Endodermal cell (in vitro differentiated cells): ENCODE results near the gene RAB44. TPM values are rescaled to one million over a fixed set of nuclear protein-coding genes. Genes with fewer than 3 reads are reported as not detected.

ENCODE experiments used
- DNase-seq: peaks from one replicate; pipeline ENCODE4 v3.0.0-alpha.2; 2017
- H3K27ac ChIP-seq: 2 replicates; pipeline ENCODE4 v1.5.1; 2013; ENCODE audit warnings: mild to moderate bottlenecking, low read depth, low read length, moderate library complexity
- H3K27me3 ChIP-seq: 2 replicates; pipeline ENCODE4 v1.6.1; 2013; ENCODE audit warnings: mild to moderate bottlenecking, low read length, moderate library complexity; ENCODE audit not compliant: insufficient read depth, control insufficient read depth, poor library complexity, severe bottlenecking
- H3K36me3 ChIP-seq: 2 replicates; pipeline ENCODE4 v1.7.0; 2013; ENCODE audit warnings: mild to moderate bottlenecking, low read length, moderate library complexity; ENCODE audit not compliant: control insufficient read depth, insufficient read depth
- H3K4me1 ChIP-seq: one replicate; pipeline ENCODE4 v1.7.0; 2013; ENCODE audit warnings: low read length; ENCODE audit not compliant: control insufficient read depth, insufficient read depth
- H3K4me3 ChIP-seq: 2 replicates; pipeline ENCODE4 v1.5.1; 2013; ENCODE audit warnings: mild to moderate bottlenecking, low read length, moderate library complexity
- H3K9ac ChIP-seq: 2 replicates; pipeline ENCODE4 v1.6.1; 2013; ENCODE audit warnings: mild to moderate bottlenecking, low read length, moderate library complexity; ENCODE audit not compliant: poor library complexity, severe bottlenecking; ENCODE audit errors: extremely low read depth
- H3K9me3 ChIP-seq: 2 replicates; pipeline ENCODE4 v1.6.1; 2013; ENCODE audit warnings: mild to moderate bottlenecking, low read length, moderate library complexity; ENCODE audit not compliant: control insufficient read depth
- H3K27ac Mint-ChIP-seq: 2 replicates; pipeline ENCODE4 v1.8.0; 2020; ENCODE audit warnings: mixed read lengths
- H3K27me3 Mint-ChIP-seq: 2 replicates; pipeline ENCODE4 v1.8.0; 2021; ENCODE audit warnings: mild to moderate bottlenecking, mixed read lengths; ENCODE audit not compliant: insufficient read depth
- H3K36me3 Mint-ChIP-seq: 2 replicates; pipeline ENCODE4 v1.8.0; 2020; ENCODE audit warnings: low read depth, mixed read lengths
- H3K4me1 Mint-ChIP-seq: 2 replicates; pipeline ENCODE4 v1.8.0; 2020; ENCODE audit warnings: mixed read lengths
- H3K4me3 Mint-ChIP-seq: 2 replicates; pipeline ENCODE4 v1.8.0; 2020; ENCODE audit warnings: mild to moderate bottlenecking, moderate library complexity, mixed read lengths
- H3K9me3 Mint-ChIP-seq: 2 replicates; pipeline ENCODE4 v1.8.0; 2020; ENCODE audit warnings: mild to moderate bottlenecking, mixed read lengths
- CTCF ChIP-seq: fragments of 200-600 bp; sonication (generic); conservative IDR thresholded peaks from 2 replicates; pipeline ENCODE4 v1.5.0; 2021; ENCODE audit warnings: antibody characterized with exemption, mild to moderate bottlenecking
- WGBS, 2 experiments: methylation state at CpG; one replicate each; pipeline versions ENCODE4 v1.1.5 to v1.1.7; 2013; ENCODE audit warnings: missing lambda C conversion rate in 2 of 2, mixed read lengths in 1 of 2; ENCODE audit not compliant: insufficient coverage in 1 of 2, insufficient read length in 1 of 2; 5-methylcytosine and 5-hydroxymethylcytosine counted together
- total RNA-seq, 2 donors: library from RNA; stranded (reverse); fragmentation: NEBNext Ultra II Directional in 1 of 2; extraction: Animal tissue kit (Norgen Biotek cat#: 25700) in 1 of 2; gene quantifications; 2 replicates in 1 of 2; 3 replicates in 1 of 2; pipeline ENCODE4 v1.2.1, GENCODE V29; 2021

The RAB44 gene
- total RNA-seq, 2 donors from 2014 or later: not detected

- Histone ChIP-seq H3K36me3 (no peaks in the 10 kb centered on the region), H3K27ac (peak overlapping the region; percentile 32), H3K9me3 (no peaks in the 10 kb centered on the region), H3K9ac (no peak overlapping the region), H3K4me1 (no peaks in the 10 kb centered on the region), H3K27me3 (no peaks in the 10 kb centered on the region), H3K4me3 (no peak overlapping the region)
- 34 to 52% methylated on average over 3 to 5 of the region's 5 CpGs for WGBS, 2 experiments
- H3K27ac Mint-ChIP-seq: peak overlapping the region; percentile 23
- peaks cover 20% of the 10 kb centered on the region for H3K4me1 Mint-ChIP-seq
- H3K27me3 Mint-ChIP-seq: peaks cover 10% of the 10 kb centered on the region
- H3K36me3 Mint-ChIP-seq: no peaks in the 10 kb centered on the region
- DNase-seq: no peak
- no peak for TF ChIP-seq CTCF
- H3K4me3 Mint-ChIP-seq: peak overlapping the region; percentile 33
- no peaks in the 10 kb centered on the region for H3K9me3 Mint-ChIP-seq
Observed at GRCh38 chr6:36777801-36778200, 80.2 kb downstream of the RAB44 start.

- Histone ChIP-seq H3K4me3 (no peak overlapping the region), H3K27me3 (no peaks in the 10 kb centered on the region), H3K9me3 (no peaks in the 10 kb centered on the region), H3K4me1 (no peaks in the 10 kb centered on the region), H3K9ac (no peak overlapping the region), H3K36me3 (no peaks in the 10 kb centered on the region), H3K27ac (no peak overlapping the region)
- no peak overlapping the region for H3K27ac Mint-ChIP-seq
- H3K27me3 Mint-ChIP-seq: peaks cover 10% of the 10 kb centered on the region
- TF ChIP-seq CTCF: no peak
- no peaks in the 10 kb centered on the region for H3K9me3 Mint-ChIP-seq
- WGBS, 2 experiments: 90 to 91% methylated on average over 4 to 5 of the region's 5 CpGs
- H3K36me3 Mint-ChIP-seq: no peaks in the 10 kb centered on the region
- DNase-seq: no peak
- H3K4me1 Mint-ChIP-seq: peaks cover 20% of the 10 kb centered on the region
- no peak overlapping the region for H3K4me3 Mint-ChIP-seq
Observed at GRCh38 chr6:36779227-36779626, 81.6 kb downstream of the RAB44 start.

- H3K4me3 Mint-ChIP-seq: no peak overlapping the region
Observed at GRCh38 chr6:36780442-36781177, 83.0 kb downstream of the RAB44 start.

More at GRCh38 chr6:36780442-36781177, 83.0 kb downstream of the RAB44 start:
- Histone ChIP-seq H3K27ac (no peak overlapping the region), H3K9ac (no peak overlapping the region), H3K27me3 (no peaks in the 10 kb centered on the region), H3K4me1 (no peaks in the 10 kb centered on the region), H3K4me3 (no peak overlapping the region), H3K9me3 (no peaks in the 10 kb centered on the region), H3K36me3 (no peaks in the 10 kb centered on the region)
- Mint-ChIP-seq H3K4me1 (peaks cover 20% of the 10 kb centered on the region), H3K36me3 (no peaks in the 10 kb centered on the region), H3K27me3 (peaks cover 8% of the 10 kb centered on the region), H3K27ac (no peak overlapping the region), H3K9me3 (no peaks in the 10 kb centered on the region)
- TF ChIP-seq CTCF: no peak
- DNase-seq: no peak
- 83 to 88% methylated on average over 8 to 11 of the region's 11 CpGs for WGBS, 2 experiments
